ENCODE results near the gene CLCNKA.

Gene CLCNKA

DNA sequence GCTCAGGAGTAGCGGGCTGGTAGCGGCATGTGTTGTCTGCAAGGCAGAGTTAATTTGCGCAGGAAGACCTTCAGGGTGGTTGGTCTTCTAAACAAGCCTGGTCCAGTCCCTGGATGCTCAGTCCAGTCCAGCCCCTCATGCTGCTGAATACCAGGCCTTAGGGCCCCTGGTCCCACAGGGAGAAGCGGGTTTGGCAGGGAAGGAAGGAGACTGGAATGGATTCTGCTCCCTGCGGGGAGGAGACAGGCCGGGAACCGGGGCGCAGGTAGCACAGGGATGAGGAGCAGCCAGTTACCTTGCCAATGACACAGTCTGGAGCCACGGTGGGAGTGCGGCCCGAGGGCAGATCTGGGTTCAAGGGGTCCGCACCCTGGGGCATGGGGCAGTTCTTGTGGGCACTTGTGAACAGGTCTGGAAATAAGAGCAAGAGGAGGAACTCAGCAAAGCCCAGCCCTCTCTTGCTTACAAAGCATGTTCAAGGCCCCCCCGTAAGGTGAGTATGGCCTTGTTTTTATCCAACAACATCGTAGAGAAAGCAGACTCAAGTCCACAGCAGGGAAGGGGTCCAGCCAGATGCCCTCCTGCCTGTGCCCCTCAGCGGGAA, 41.5 kb downstream of the CLCNKA start:
- no peak for DNase-seq (ENCODE audit: low spot score)

GRCh38 chr1:16063921-16064320, 42.1 kb downstream of the CLCNKA start:
- DNase-seq (ENCODE audit: low spot score), result no peak

GRCh38 chr1:16064536-16065268, 42.9 kb downstream of the CLCNKA start:
- DNase-seq (ENCODE audit: low spot score), result no peak

DNA sequence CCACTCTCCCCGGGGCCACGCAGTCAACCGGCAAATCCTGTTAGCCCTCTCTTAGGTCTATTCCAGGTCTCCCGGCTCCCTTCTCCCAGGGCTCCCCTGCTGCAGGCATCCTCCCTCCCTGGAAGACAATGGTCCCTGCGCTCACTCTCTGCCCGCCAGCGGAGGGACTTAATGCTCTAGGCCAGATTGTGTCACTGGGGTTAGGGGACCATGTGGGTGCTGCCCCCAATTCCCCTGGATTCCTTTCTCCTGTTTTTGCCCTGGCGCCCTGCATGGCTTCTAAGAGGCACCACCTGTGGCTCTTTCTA, 43.4 kb downstream of the CLCNKA start:
- DNase-seq (ENCODE audit: low spot score), result no peak

DNA sequence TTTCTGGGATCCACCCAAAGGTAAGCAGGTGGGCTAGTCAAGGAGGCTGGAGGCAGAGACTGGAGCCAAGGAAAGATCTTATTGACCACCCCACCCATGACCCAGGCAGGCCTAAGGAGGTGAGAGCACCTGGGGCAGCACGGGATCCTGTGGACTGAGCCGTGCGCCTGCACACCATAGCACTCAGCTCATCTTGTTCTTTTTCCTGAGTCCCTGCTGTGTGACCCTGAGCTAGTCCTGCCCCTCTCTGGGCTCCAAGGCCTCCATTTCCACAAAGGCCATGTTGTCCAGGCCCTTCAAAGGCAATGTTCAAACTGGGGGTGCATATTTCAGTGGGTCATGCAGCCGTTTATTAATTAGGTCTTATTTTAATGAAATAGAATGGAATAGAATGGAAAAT, 44.4 kb downstream of the CLCNKA start:
- no peak for DNase-seq (ENCODE audit: low spot score)

DNA sequence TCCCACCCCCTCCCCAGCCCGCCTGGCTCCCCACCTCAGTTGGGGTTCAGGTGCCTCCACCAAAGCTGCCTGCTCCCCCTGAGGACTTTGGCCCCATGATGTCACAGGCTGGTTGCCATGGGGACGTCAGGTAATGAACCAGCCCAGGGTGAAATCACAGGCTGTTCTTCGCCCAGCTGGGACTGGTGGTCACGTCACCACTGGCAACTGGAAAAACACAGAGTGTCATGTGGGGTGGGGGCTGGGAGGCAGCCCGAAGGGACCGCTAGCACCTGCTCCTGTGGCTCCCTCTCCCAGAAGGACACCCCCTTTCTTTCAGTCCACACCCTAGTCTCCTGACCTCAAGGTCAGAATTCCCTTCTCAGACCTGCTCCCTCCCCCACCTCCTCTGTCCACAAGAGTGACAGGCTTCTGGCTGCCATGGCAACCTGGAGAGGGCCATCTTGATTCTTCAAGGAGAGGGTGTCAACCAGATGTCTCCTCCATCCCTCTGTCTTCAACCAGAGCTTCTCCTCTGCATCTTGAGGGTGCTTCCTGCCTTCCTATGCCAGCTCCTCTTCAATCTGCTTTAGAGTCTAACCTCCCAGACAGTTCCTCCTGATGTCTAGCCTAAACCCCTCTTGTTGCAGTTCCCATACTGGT, 45.4 kb downstream of the CLCNKA start:
- no peak for DNase-seq (ENCODE audit: low spot score)

DNA sequence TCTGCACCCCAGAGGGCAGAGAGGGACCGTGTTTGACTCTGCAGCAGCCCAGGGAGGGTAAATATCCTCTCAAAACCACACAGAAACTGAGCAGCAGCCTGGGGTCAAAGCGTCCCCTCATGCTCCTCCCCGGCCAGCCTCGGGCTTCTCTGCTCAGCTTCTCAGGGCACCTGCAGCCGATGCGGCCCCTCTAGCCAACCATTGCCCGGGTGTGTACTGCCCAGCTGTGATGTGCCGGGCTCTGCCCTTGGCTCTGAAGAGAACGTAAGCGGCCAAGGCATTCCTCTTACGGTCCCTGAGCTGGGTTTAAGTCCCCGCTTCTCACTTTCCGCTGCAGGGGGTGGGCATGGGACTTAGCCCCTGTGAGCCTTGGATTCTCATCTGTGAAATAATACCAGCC, 46.1 kb downstream of the CLCNKA start:
- DNase-seq (ENCODE audit: low spot score), result no peak

DNA sequence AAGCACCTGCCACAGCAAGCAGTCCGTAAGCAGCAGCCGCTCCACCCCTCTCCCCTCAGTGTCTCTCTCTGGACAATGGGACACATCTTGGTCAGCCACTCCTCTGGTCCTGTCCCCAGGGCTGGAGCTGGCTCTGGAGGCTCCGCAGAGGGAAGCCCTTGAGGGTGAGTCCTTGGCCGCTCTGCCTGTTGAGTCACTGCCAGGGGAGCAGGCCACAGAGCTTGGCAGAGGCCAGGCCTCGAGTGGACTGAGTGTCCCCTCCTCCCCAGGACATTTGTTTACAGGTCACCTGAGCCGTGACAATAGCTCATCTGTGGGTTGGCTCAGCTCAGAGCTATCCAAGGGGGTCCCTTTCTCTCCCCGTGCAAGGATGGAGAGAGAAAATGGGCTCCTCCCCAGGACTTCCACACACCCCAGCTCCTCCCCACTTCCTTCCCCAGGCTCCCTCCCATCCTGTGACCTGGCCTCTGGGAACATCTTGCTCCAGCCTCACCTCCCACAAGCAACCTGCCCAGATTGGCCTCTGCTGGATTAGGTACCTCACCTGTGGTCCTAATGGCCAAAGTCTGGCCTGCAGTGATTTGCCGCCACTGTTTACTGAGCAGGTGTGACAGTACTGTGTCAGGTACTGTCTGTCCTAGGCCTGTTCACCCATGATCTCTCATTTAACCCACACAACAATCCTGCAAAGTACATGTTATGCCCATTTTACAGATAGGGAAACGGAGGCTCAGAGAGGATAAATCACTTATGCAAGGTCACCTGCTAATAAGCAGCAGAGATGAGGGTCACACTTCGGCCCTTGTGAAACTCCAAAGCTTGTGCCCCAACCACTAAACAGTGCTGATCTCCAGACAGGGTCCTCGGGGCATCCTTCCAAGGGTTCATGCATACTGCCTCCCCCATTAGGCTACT, 46.8 kb downstream of the CLCNKA start:
- no peak for DNase-seq (ENCODE audit: low spot score)

DNA sequence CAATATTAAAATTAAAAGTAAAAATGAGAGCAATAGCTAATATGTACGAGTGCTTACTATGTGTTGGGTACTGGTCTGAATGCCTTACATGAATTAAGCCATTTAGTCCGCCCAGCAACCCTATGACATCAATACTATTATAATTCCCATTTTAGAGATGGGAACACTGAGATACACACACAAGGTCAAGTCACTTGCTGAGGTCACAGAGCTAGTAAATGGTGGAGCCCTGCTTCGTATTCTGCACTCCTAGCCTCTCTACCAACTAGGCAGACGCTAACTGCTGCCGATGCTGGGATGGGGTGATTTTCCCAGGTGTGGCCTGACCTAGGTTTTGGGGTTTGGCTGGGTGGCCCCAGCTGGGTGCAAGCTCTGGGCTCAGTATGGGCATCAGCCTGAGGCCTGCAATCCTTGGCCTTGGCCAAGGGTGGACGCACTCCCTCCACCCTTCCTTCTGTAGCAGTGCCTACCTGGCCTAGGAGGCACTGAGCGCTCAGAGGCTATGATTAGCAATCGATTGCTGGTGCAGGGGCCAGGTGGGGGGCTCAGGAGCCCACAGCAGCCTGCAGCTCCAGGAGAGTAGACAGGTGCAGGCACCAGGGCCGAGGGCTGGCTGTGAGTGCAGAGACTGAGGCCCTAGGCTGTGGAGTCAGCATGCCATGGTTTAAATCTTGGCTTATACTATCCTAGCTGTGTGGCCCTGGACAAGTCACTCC, 49.0 kb downstream of the CLCNKA start:
- no peak for DNase-seq (ENCODE audit: low spot score)

DNA sequence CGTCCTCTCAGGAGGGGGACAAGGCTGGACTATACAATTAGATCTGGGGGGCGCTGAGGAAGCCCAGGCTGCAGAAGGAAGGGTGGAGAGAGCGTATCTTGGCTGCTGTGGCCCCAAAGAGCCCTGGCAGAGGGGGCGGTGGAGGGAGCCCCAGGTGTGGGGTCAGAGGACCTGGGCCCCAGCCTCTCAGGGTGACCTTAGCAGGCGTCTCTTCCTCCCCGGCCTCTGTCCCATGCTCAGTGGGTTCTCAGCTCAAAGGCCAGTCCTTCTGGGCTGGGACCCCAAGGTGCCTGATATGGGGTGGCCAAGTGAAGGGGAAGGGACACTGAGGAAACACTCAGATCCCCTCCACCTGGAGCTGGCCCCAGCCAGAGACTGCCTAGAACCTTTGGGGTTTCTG, 49.8 kb downstream of the CLCNKA start:
- no peak for DNase-seq (ENCODE audit: low spot score)

GRCh38 chr1:16072095-16072494, 50.3 kb downstream of the CLCNKA start:
- no peak for DNase-seq (ENCODE audit: low spot score)

GRCh38 chr1:16072616-16073484, 51.0 kb downstream of the CLCNKA start:
- no peak for DNase-seq (ENCODE audit: low spot score)

DNA sequence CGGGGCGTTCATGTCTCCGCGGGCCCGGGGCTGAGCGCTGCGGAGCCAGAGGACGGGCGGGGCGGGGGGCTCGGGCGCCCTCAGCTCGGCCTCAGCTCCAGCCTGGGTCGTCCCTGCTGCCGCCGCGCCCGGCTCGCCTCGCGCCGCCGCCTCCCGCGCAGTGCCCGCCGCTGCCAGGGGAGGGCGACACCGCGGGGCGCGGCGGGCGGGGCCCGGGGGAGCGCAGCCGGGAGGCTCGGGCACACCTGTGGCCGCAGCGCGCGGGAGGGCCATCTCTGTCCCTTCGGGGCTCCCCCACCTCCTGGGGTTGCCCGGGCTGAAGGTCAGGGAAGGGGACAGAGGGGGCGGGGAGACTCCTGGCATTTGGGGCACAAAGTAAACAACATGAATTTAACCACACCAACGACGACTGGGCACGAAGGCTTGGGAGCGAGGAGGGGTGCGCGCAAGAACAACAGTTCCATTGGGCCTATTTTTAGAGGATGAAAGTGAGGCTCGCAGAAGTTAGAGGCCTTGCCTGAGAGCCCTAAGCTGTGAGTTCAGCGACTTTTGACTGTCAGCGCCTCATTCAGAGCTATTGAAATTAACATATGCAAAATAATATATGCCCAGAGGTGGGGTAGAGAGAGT, 51.8 kb downstream of the CLCNKA start, which contains the start of gene FAM131C:
TSS of gene FAM131C (minus strand) at position 162 of the 630 bp plus-strand sequence. CDS start 209 bp downstream, outside the sequence.
- peak; percentile 79 for DNase-seq (ENCODE audit: low spot score)

GRCh38 chr1:16074217-16074616, 52.4 kb downstream of the CLCNKA start:
- DNase-seq (ENCODE audit: low spot score), result no peak

GRCh38 chr1:16075337-16076030, 53.6 kb downstream of the CLCNKA start:
- no peak for DNase-seq (ENCODE audit: low spot score)

- no peak for DNase-seq (ENCODE audit: low spot score)
Observed at GRCh38 chr1:16076031-16076864, 54.4 kb downstream of the CLCNKA start.

- no peak for DNase-seq (ENCODE audit: low spot score)
Observed at GRCh38 chr1:16076865-16077238, 55.0 kb downstream of the CLCNKA start.

DNA sequence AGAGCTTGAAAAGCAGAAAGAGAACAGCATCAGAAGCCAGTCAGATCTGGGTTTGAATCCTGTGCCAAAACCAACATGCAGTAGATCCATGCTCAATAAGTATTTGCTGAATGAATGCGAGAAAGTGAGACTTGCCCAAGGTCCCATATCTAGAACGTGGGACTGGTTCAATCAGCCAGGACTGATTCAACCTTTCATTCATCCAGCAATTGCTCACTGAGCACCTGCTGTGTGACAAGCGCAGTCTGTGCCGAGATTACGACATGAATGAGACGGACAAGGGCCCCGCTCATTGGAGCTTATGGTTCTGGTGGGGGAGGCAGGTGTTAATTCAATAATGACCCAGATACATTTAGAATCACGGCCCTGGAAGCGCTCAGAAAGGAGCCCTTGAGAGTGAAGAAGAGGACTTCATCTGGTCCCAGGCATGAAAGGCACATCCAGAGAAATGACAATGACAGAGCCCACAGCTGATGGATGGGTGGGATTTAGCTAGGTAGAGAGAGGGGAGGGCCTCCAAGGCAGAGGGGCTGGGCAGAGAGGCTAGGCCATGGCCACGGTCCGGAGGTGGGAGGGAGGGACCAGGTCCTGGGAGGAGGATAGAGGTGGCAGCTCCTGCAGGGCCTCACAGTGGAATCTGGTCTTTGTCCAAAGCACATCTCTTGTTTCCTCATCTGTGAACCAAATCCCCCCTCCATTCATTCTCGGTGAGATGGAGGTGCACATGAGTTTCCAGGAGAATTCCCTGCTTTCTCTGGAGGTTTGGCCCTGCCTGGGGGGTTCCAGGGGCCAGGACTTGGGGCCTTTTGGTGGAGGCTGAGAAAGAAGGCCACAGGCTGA, 55.8 kb downstream of the CLCNKA start:
- no peak for DNase-seq (ENCODE audit: low spot score)

Data from germinal center (tissue), 1 donor.